Fibroblast of the aortic adventitia (primary cell): ENCODE data around the gene DEFB131B. TPM values are rescaled to one million over a fixed set of nuclear protein-coding genes. Genes with fewer than 3 reads are reported as not detected.

Source experiments
- DNase-seq: peaks from one replicate; pipeline ENCODE4 v3.0.0-alpha.2; 2010; ENCODE audit warnings: low read depth
- H3K4me3 ChIP-seq: 2 replicates; pipeline ENCODE4 v1.5.1; 2011; ENCODE audit warnings: low read depth, mild to moderate bottlenecking, control low read depth, low read length, moderate library complexity
- CTCF ChIP-seq: IDR thresholded peaks from 2 replicates; pipeline ENCODE4 v1.5.1; 2011; ENCODE audit warnings: mild to moderate bottlenecking, low read length, control low read depth, inconsistent platforms; ENCODE audit not compliant: insufficient read depth
- small RNA-seq: library from RNA; depleted of rRNA; stranded (forward); fragments of <200 nt; gene quantifications from one replicate; pipeline ENCODE3, GENCODE V24; 2012
- total RNA-seq: library from RNA; depleted of rRNA; stranded (reverse); fragments of >200 nt; gene quantifications from 2 replicates; pipeline ENCODE4 v1.2.3, GENCODE V29; 2012; ENCODE audit warnings: low replicate concordance

The DEFB131B gene
- total RNA-seq, 1 donor = not detected

- H3K4me3 ChIP-seq = no peak overlapping the region
- no peak for TF ChIP-seq CTCF
- no peak for DNase-seq
Observed at GRCh38 chr11:71933141-71933933, 55.1 kb downstream of the DEFB131B start.

Small RNA genes within 50 kb of the gene (small RNA-seq; reads per million reads assigned to genes)
- gene RNA5SP342 = not detected

Other genes with a start within 250 kb of the DEFB131B start
- gene DEFB108B, start 45.3 kb upstream of the DEFB131B start, total RNA-seq = not detected in 2 replicates
- 3.5 and 13.0 TPM in 2 replicates for gene XNDC1N, start 50.1 kb downstream of the DEFB131B start, total RNA-seq
- gene RNF121, start 50.6 kb downstream of the DEFB131B start, total RNA-seq = 13.0 and 22.9 TPM in 2 replicates
- gene IL18BP, start 120.5 kb downstream of the DEFB131B start, total RNA-seq = 1.1 and 2.2 TPM in 2 replicates
- gene NUMA1, start 202.1 kb downstream of the DEFB131B start, total RNA-seq = 134 and 196 TPM in 2 replicates
- 0.98 and 8.9 TPM in 2 replicates for gene LRRC51, start 202.4 kb downstream of the DEFB131B start, total RNA-seq
- 99.0 and 220 TPM in 2 replicates for gene LAMTOR1, start 224.8 kb downstream of the DEFB131B start, total RNA-seq
- not detected in 2 replicates for gene TOMT, start 227.5 kb downstream of the DEFB131B start, total RNA-seq
- 24.5 and 49.5 TPM in 2 replicates for gene ANAPC15, start 234.2 kb downstream of the DEFB131B start, total RNA-seq